ENCODE measurements around the gene PRKCE.

GRCh38 chr2:45994060-45994459 lies 342.6 kb downstream of the PRKCE start:
- TF ChIP-seq CTCF (conservative IDR thresholded peaks at IDR 0.05; ENCODE audit: low read depth, low read length) (no peak), EZH2 (IDR thresholded peaks at IDR 0.05; ENCODE audit: borderline replicate concordance, low read depth, low read length, poor library complexity, severe bottlenecking) (no peak)
